AG04449 (cell line): Measurements from ENCODE around the gene FBXW8.

ENCODE experiments used
- CTCF ChIA-PET: fragments of 350-600 bp; formaldehyde crosslinking; extraction: SDS; loops from one replicate; lab custom pipeline; 2021; ENCODE audit warnings: antibody characterized with exemption; lab: Yijun Ruan, JAX
- POLR2A ChIA-PET: fragments of 400-600, 350-600 bp; formaldehyde crosslinking; extraction: SDS; loops from one replicate; lab custom pipeline; 2020; ENCODE audit warnings: antibody characterized with exemption, inconsistent platforms; lab: Yijun Ruan, JAX
- DNase-seq: peaks from one replicate; pipeline ENCODE4 v3.0.0-alpha.2; 2010; ENCODE audit warnings: low read depth, low spot score
- H3K4me3 ChIP-seq: 2 replicates; pipeline ENCODE4 v1.5.1; 2011; ENCODE audit warnings: low read depth, mild to moderate bottlenecking, control low read depth, low read length
- CTCF ChIP-seq: IDR thresholded peaks from one replicate; pipeline ENCODE4 v1.5.1; 2011; ENCODE audit warnings: mild to moderate bottlenecking, moderate library complexity, low read length, control low read depth, inconsistent platforms; ENCODE audit not compliant: insufficient read depth; ENCODE audit errors: missing control alignments

The FBXW8 gene

DNA sequence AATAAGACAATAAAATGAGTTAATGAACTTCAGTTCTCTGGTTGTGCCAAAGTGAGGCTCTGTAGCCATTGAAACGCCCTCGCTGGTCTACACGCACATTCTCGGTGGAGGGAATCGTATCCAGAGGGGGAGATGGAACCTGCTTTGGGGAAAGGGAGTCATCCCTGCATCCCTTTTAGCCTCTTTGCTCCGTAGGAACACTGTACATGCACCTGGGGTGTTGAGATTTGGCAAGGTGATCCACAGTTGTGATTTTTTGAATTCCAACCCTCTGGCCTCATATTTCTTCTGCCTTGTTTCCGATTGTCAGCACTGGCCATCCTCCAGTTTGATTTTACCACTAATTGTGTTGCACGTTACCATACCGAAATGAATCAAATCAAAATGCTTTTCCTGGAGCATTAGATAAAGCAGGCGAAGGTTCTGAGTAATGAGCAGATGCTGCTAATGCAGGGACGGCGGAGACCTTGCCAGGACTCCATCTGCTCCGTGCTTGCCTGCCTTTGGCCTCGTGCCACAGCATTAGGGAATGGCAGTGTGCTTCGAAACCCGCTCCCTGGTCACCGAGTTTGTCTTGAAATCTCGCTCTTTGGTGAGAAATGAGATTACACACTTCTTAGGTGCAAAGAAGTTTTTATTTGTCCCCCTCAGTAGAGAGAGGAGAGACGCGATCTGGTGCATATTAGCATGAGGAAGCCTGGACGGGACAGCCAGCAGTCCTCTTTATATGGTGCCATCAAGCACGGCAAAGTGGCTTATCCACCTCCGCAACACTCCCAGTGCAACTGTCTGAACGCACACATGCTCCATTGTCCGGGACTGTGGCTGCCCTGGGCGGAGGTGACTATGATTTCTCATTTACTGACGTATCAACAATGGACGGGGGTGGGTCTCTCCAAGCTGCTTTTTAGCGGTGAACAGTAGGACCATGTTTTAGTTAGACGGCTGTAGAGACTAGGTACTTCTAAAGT, 59.1 kb downstream of the FBXW8 start:
- H3K4me3 ChIP-seq, result no peak overlapping the region
- CTCF ChIA-PET, result interaction anchor here (1.3 kb wide), 1 partner anchor 9 kb away, joined by 5 read pairs; no protein-coding TSS in a partner anchor
- POLR2A ChIA-PET, result no interaction called here
- DNase-seq, result no peak
- no peak for TF ChIP-seq CTCF

DNA sequence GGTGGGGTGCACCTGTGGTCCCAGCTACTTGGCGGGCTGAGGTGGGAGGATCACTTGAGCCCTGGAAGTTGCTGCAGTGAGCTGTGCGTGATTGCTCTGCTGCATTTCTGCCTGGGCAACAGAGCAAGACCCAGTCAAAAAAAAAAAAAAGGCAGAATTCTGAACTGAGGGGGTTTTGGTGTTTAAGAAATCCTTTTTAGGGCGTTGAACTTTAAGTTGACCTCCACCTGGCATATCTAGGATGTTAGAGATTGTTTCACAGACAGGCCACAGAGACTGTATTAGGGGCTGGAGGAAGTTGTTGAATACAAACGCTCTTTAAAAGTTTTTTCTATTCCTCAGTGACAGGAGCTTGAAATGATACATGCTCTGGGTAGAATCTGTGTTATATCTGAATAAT, 60.5 kb downstream of the FBXW8 start:
- ChIA-PET POLR2A (no interaction called here), CTCF (interaction anchor here (1.0 kb wide), 1 partner anchor 30 kb away, joined by 3 read pairs; no protein-coding TSS in a partner anchor)
- no peak for TF ChIP-seq CTCF
- H3K4me3 ChIP-seq, result no peak overlapping the region
- no peak for DNase-seq

DNA sequence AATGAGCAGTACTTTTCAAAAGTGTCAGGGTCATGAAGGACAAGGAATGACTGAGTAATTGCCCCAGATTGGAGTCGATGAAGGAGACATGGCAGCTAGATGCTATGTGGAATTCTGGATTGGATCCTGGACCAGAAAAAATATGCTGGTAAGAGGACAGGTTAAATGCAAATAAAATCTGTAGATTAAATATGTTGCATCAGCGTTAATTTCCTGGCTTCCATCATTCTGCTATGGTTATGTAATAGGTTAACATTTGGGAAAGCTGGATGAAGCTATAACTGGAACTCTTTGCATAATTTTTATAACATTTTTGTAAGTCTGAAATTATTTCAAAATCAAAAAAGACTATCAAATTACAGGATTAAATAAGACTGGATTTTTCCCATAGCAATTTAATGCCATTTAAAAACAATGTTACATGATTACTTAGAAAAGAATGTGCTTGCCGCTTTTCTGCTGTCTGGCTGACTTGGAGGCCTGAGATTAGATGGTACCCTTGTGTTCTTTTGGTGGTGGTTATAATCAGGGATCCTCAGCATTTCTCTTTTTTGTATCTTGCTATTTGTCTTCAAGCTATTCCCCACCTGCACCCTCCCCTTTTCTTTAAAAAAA, 65.1 kb downstream of the FBXW8 start:
- POLR2A ChIA-PET, result no interaction called here
- no peak overlapping the region for H3K4me3 ChIP-seq
- DNase-seq, result peak; percentile 16
- CTCF ChIA-PET, result no interaction called here
- no peak for TF ChIP-seq CTCF

DNA sequence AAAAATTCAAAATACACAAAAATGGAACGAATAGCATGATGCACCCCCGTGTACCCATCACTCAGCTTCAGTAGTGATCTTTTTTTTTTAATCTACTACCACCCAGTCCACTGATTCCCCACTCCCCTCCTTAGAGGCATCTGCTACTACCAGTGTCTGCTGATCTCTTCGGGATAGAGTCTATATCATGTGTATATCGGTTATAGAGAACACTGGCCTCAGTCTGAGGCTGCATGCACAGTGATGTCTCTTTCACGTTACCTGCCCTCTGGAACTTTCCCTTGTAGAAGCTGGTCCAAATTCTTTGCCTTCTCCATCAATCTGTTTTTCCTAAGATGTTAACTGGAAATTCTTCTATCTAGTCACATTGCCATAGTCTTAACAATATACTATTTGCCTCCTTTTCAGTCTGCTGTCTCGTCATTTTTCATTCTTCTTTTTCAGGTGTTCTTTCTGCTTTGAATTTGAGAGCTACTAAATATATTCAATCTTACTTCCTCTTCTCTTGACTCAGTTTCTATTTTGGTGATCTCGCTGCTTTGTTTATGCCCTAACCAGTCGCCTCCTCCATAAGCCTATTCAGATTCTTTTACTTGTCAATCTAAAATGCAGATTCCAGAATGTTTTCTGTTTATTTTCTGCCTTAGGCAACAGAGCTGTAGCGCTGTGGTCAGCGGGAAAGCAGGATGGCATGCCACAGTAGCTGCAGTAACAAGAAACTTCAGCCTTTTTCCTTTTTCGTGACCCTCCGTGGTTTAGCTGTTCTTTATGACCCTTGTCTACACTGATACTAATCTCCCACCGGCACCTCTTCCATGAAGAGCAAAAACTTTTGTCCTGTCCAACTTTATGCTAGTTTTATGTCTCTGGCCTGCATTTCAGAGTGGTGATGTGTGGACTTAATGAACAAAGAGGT, 67.0 kb downstream of the FBXW8 start:
- no peak for TF ChIP-seq CTCF
- DNase-seq, result no peak
- ChIA-PET POLR2A (no interaction called here), CTCF (interaction anchor here (0.8 to 1.7 kb wide), 3 partner anchors 9 to 51 kb away, joined by 3 to 5 read pairs (median 5); no protein-coding TSS in a partner anchor)
- no peak overlapping the region for H3K4me3 ChIP-seq

DNA sequence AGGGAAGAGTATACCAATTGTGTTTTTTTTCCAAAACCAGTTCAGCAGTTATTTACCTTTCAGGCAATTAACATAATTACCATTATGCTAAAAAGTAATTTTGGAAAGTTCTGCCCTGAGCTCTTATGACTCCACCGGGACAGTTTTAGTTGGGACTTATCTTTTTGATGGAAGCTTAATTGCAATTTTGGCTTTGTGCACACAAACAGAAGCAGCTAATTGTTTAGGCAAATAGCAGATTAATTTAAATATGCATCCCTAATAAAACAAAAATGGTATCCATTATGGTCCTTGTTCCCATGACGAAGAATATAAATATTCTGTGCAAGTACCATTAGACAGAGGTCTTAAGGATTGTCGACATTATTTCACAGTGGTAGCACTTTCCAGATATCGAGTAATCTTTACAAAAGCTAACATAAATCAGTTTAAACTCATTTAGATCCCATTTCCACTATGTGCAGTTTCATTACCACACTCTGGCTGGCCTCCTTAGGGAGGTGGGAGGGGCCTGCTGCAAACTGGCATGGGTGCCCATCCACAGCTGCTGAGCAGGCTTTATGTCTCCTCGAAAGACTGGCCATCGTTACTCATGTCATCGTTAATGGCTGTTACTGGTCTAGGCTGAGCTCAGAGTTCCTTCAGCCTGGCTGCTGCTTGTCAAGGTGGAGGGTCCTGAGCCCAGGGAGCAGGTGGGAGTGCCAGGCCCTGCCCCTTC, 68.2 kb downstream of the FBXW8 start:
- CTCF ChIA-PET, result interaction anchor here (0.6 to 2.3 kb wide), 7 partner anchors 10 to 184 kb away, joined by 3 to 6 read pairs (median 3); no protein-coding TSS in a partner anchor
- DNase-seq, result no peak

More for the DNA sequence above, 68.2 kb downstream of the FBXW8 start:
- no peak overlapping the region for H3K4me3 ChIP-seq
- no peak for TF ChIP-seq CTCF
- POLR2A ChIA-PET, result no interaction called here
